ENCODE data around the gene SGK1.
"Not testable (repeated sequence)": the region's sequence is repeated elsewhere in the genome, so short reads cannot be mapped to it uniquely, and the experiment has no call there.

Gene SGK1

DNA sequence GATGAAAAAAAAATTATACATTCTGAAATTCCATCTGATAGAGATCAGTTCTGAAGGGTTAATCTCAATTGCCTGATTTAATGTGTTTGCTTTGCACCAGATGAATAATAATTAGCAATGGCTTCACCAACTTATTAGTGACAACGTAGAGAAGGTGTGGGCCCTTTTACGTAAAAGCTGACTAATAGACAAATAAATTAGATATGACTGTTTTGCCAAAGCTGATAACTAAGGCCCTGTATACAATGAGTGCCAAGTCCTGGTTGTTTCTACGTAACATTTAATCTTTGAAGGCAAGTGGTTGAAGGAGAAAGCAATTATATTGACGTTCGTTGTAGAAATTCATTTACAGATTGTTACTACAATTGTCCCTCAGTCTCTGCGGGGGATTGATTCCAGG, 10.8 kb downstream of the SGK1 start:
- Histone ChIP-seq H3K36me3 (ENCODE audit: control insufficient read depth in 1 of 2, insufficient read depth in 2 of 2, low read length in 2 of 2) (no peaks in the 10 kb centered on the region), H3K27me3 (ENCODE audit: insufficient read depth, low read length) (no peaks in the 10 kb centered on the region), H3K4me1 (ENCODE audit: control insufficient read depth in 1 of 2, insufficient read depth in 2 of 2, low read length in 2 of 2) (no peaks in the 10 kb centered on the region), H4K12ac (ENCODE audit: low read depth, low read length) (no peak overlapping the region), H3K4me2 (ENCODE audit: low read length) (no peak overlapping the region), H3K18ac (ENCODE audit: low read length) (no peak overlapping the region), H3K9me3 (ENCODE audit: insufficient read depth, low read depth, low read length) (no peaks in the 10 kb centered on the region), H2AFZ (ENCODE audit: insufficient read depth, low read length, poor library complexity) (no peak overlapping the region), H2BK5ac (ENCODE audit: low read depth, low read length, poor library complexity) (no peak overlapping the region), H3K14ac (ENCODE audit: low read length) (no peak overlapping the region), H3K79me1 (ENCODE audit: low read length) (no peaks in the 10 kb centered on the region), H2BK12ac (ENCODE audit: low read length) (no peak overlapping the region), H3K27ac (ENCODE audit: low read depth, low read length) (no peak overlapping the region), H3K79me2 (ENCODE audit: control insufficient read depth, insufficient read depth, low read length, poor library complexity) (no peaks in the 10 kb centered on the region), H2AK5ac (ENCODE audit: low read length) (no peak overlapping the region), H4K91ac (ENCODE audit: low read depth, low read length) (no peak overlapping the region), H3K23ac (ENCODE audit: low read length) (no peak overlapping the region), H2BK120ac (ENCODE audit: insufficient read depth, low read length, poor library complexity) (no peak overlapping the region), H3K9ac (ENCODE audit: low read length) (no peak overlapping the region), H3K4ac (ENCODE audit: low read depth, low read length) (no peak overlapping the region), H4K8ac (ENCODE audit: low read depth, low read length) (no peak overlapping the region), H3K4me3 (ENCODE audit: low read depth, low read length) (no peak overlapping the region)
- no CpG with 5 or more reads among the region's 6 CpGs for WGBS (ENCODE audit: extremely low coverage, insufficient coverage, insufficient read length)
- no peak for DNase-seq

DNA sequence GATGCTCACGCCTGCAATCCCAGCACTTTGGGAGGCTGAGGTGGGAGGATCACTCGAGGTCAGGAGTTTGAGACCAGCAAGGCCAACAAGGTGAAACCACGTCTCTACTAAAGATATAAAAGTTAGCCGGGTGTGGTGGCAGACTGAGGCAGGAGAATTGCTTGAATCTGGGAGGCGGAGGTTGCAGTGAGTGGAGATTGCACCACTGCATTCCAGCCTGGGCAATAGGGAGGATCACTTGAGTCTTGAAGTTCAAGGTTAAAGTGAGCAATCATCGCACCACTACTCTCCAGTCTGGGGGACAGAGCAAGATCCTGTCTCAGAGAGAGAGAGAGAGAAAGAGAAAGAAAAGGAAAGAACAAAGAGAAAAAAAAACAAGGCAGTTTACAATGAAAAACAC, 13.5 kb downstream of the SGK1 start:
- not testable (repeated sequence) for H3K4me1 ChIP-seq (ENCODE audit: control insufficient read depth in 1 of 2, insufficient read depth in 2 of 2, low read length in 2 of 2); H3K27me3 ChIP-seq (ENCODE audit: insufficient read depth, low read length); H2AK5ac ChIP-seq (ENCODE audit: low read length); H3K9ac ChIP-seq (ENCODE audit: low read length); H3K23ac ChIP-seq (ENCODE audit: low read length); H3K4me3 ChIP-seq (ENCODE audit: low read depth, low read length); H2BK120ac ChIP-seq (ENCODE audit: insufficient read depth, low read length, poor library complexity); H2BK12ac ChIP-seq (ENCODE audit: low read length); H3K14ac ChIP-seq (ENCODE audit: low read length); H3K79me1 ChIP-seq (ENCODE audit: low read length); H3K4me2 ChIP-seq (ENCODE audit: low read length); H3K79me2 ChIP-seq (ENCODE audit: control insufficient read depth, insufficient read depth, low read length, poor library complexity); DNase-seq; H4K91ac ChIP-seq (ENCODE audit: low read depth, low read length); H3K4ac ChIP-seq (ENCODE audit: low read depth, low read length); H4K12ac ChIP-seq (ENCODE audit: low read depth, low read length); H2AFZ ChIP-seq (ENCODE audit: insufficient read depth, low read length, poor library complexity); H3K9me3 ChIP-seq (ENCODE audit: insufficient read depth, low read depth, low read length); H3K27ac ChIP-seq (ENCODE audit: low read depth, low read length); H4K8ac ChIP-seq (ENCODE audit: low read depth, low read length); H2BK5ac ChIP-seq (ENCODE audit: low read depth, low read length, poor library complexity); H3K36me3 ChIP-seq (ENCODE audit: control insufficient read depth in 1 of 2, insufficient read depth in 2 of 2, low read length in 2 of 2); H3K18ac ChIP-seq (ENCODE audit: low read length)
- WGBS (ENCODE audit: extremely low coverage, insufficient coverage, insufficient read length): no CpG with 5 or more reads among the region's 6 CpGs

DNA sequence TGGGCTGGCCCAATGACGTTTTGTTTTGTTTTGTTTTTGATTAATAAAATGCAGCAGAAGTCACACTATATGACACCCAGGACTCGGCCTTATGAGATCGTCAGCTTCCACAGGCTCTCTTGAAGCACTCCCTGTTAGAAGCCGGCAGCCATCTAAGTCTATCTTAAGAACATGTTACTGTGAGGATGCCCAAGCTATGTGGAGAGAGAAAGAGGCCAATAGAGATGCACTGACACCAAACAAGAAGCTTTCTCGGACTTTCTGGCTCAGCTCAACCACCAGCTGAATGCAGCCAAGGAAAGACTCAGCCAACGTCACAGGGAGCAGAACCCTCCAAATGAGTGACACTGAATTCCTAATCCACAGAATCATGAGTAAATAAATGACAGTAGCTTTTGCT, 14.0 kb downstream of the SGK1 start:
- Histone ChIP-seq H3K14ac (ENCODE audit: low read length) (no peak overlapping the region), H3K79me1 (ENCODE audit: low read length) (no peaks in the 10 kb centered on the region), H4K8ac (ENCODE audit: low read depth, low read length) (no peak overlapping the region), H3K9me3 (ENCODE audit: insufficient read depth, low read depth, low read length) (no peaks in the 10 kb centered on the region), H3K23ac (ENCODE audit: low read length) (no peak overlapping the region), H2BK12ac (ENCODE audit: low read length) (no peak overlapping the region), H2AK5ac (ENCODE audit: low read length) (peak overlapping the region; percentile 18), H4K12ac (ENCODE audit: low read depth, low read length) (no peak overlapping the region), H2AFZ (ENCODE audit: insufficient read depth, low read length, poor library complexity) (no peak overlapping the region), H3K4ac (ENCODE audit: low read depth, low read length) (no peak overlapping the region), H3K18ac (ENCODE audit: low read length) (no peak overlapping the region), H3K4me1 (ENCODE audit: control insufficient read depth in 1 of 2, insufficient read depth in 2 of 2, low read length in 2 of 2) (no peaks in the 10 kb centered on the region), H3K27me3 (ENCODE audit: insufficient read depth, low read length) (no peaks in the 10 kb centered on the region), H4K91ac (ENCODE audit: low read depth, low read length) (no peak overlapping the region), H3K4me3 (ENCODE audit: low read depth, low read length) (no peak overlapping the region), H3K9ac (ENCODE audit: low read length) (no peak overlapping the region), H3K27ac (ENCODE audit: low read depth, low read length) (no peak overlapping the region), H2BK5ac (ENCODE audit: low read depth, low read length, poor library complexity) (no peak overlapping the region), H3K4me2 (ENCODE audit: low read length) (no peak overlapping the region), H2BK120ac (ENCODE audit: insufficient read depth, low read length, poor library complexity) (no peak overlapping the region), H3K36me3 (ENCODE audit: control insufficient read depth in 1 of 2, insufficient read depth in 2 of 2, low read length in 2 of 2) (no peaks in the 10 kb centered on the region), H3K79me2 (ENCODE audit: control insufficient read depth, insufficient read depth, low read length, poor library complexity) (no peaks in the 10 kb centered on the region)
- DNase-seq: no peak
- no CpG with 5 or more reads among the region's 6 CpGs for WGBS (ENCODE audit: extremely low coverage, insufficient coverage, insufficient read length)

DNA sequence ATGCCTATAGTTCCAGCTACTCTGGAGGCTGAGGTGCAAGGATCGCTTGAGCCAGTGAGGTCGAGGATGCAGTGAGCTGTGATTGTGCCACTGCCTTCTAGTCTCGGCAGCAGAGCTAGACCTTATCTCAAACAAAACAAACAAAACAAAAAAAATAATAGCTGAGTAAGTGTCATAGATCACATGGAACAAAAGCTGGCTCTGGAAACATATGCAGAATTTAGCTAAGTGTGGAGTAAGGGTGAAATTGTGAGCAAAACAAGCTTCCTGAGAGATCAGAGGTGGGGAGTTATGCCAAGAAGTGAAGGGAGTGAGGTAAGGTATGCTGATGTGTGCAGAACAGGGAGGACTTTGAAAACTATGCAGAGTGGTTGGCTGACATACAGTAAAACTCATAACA, 18.7 kb downstream of the SGK1 start:
- no peaks in the 10 kb centered on the region for H3K36me3 ChIP-seq (ENCODE audit: control insufficient read depth in 1 of 2, insufficient read depth in 2 of 2, low read length in 2 of 2)
- no peak overlapping the region for H3K27ac ChIP-seq (ENCODE audit: low read depth, low read length)
- no peak overlapping the region for H3K14ac ChIP-seq (ENCODE audit: low read length)
- peaks cover 4 to 9% of the 10 kb centered on the region in 2 experiments for H3K4me1 ChIP-seq (ENCODE audit: control insufficient read depth in 1 of 2, insufficient read depth in 2 of 2, low read length in 2 of 2)
- no peak overlapping the region for H3K4me2 ChIP-seq (ENCODE audit: low read length)
- H4K12ac ChIP-seq (ENCODE audit: low read depth, low read length): no peak overlapping the region
- H3K27me3 ChIP-seq (ENCODE audit: insufficient read depth, low read length): no peaks in the 10 kb centered on the region
- no peak overlapping the region for H4K8ac ChIP-seq (ENCODE audit: low read depth, low read length)
- no peak overlapping the region for H3K9ac ChIP-seq (ENCODE audit: low read length)
- no peak overlapping the region for H3K4ac ChIP-seq (ENCODE audit: low read depth, low read length)
- no peak overlapping the region for H4K91ac ChIP-seq (ENCODE audit: low read depth, low read length)
- no peak for DNase-seq
- H3K79me1 ChIP-seq (ENCODE audit: low read length): peaks cover 11% of the 10 kb centered on the region
- no peak overlapping the region for H3K18ac ChIP-seq (ENCODE audit: low read length)
- WGBS (ENCODE audit: extremely low coverage, insufficient coverage, insufficient read length): no CpG with 5 or more reads among the region's 3 CpGs
- no peaks in the 10 kb centered on the region for H3K79me2 ChIP-seq (ENCODE audit: control insufficient read depth, insufficient read depth, low read length, poor library complexity)
- no peak overlapping the region for H2AFZ ChIP-seq (ENCODE audit: insufficient read depth, low read length, poor library complexity)
- no peak overlapping the region for H3K23ac ChIP-seq (ENCODE audit: low read length)
- no peak overlapping the region for H2BK5ac ChIP-seq (ENCODE audit: low read depth, low read length, poor library complexity)
- no peak overlapping the region for H2AK5ac ChIP-seq (ENCODE audit: low read length)
- H2BK120ac ChIP-seq (ENCODE audit: insufficient read depth, low read length, poor library complexity): no peak overlapping the region
- H2BK12ac ChIP-seq (ENCODE audit: low read length): no peak overlapping the region
- H3K4me3 ChIP-seq (ENCODE audit: low read depth, low read length): no peak overlapping the region
- H3K9me3 ChIP-seq (ENCODE audit: insufficient read depth, low read depth, low read length): peaks cover 1% of the 10 kb centered on the region
